Tibial artery (tissue), 4 donors: Measurements from ENCODE around the gene UBE2E2.

Experiments used
- DNase-seq, 2 donors: peaks; one replicate each; pipeline ENCODE4 v3.0.0-alpha.2; 2019
- H3K27ac ChIP-seq, 2 donors: fragments of 200-600 bp; sonication (generic) in 1 of 2; 1 replicate in 1 of 2; 2 replicates in 1 of 2; pipeline ENCODE4 v1.5.1; 2018 to 2019; ENCODE audit warnings: mild to moderate bottlenecking in 1 of 2
- H3K27me3 ChIP-seq, 2 donors: fragments of 200-600 bp; sonication (generic) in 1 of 2; one replicate each; pipeline versions ENCODE4 v1.5.1 to v1.6.0; 2016 to 2019
- H3K36me3 ChIP-seq, 3 donors: fragments of 200-600 bp; sonication (generic) in 2 of 3; one replicate each; pipeline ENCODE4 v1.5.1; 2016 to 2019; ENCODE audit warnings: mild to moderate bottlenecking in 2 of 3
- H3K4me1 ChIP-seq, 4 donors: fragments of 200-600 bp; sonication (generic) in 2 of 4; 1 replicate in 3 of 4; 2 replicates in 1 of 4; pipeline ENCODE4 v1.5.1; 2016 to 2019
- H3K4me3 ChIP-seq, 2 donors: fragments of 200-600 bp; sonication (generic) in 1 of 2; 1 replicate in 1 of 2; 2 replicates in 1 of 2; pipeline ENCODE4 v1.5.1; 2018 to 2019; ENCODE audit warnings: mild to moderate bottlenecking in 2 of 2
- H3K9me3 ChIP-seq, 3 donors: fragments of 200-600 bp; sonication (generic) in 1 of 3; one replicate each; pipeline ENCODE4 v1.5.1; 2016 to 2019
- CTCF ChIP-seq, 2 experiments: fragments of 200-600 bp in 1 of 2; fragments of 450-650 bp in 1 of 2; IDR thresholded peaks; one replicate each; pipeline ENCODE4 v1.5.1; 2017 to 2019; ENCODE audit warnings: antibody characterized with exemption in 2 of 2, mild to moderate bottlenecking in 1 of 2, moderate library complexity in 1 of 2
- intact Hi-C: fragments of 100-400 bp; cut with DNase I; formaldehyde crosslinking; loops from one replicate; pipeline ENCODE4 v1.15.0; 2023; ENCODE audit warnings: low total_unique reads

Gene UBE2E2

GRCh38 chr3:23275814-23276213, 72.7 kb downstream of the UBE2E2 start:
- H3K36me3 ChIP-seq = no peaks in the 10 kb centered on the region
- H3K4me1 ChIP-seq = peaks cover 0 to 16% (median 2%) of the 10 kb centered on the region in 4 donors
- H3K27ac ChIP-seq = no peak overlapping the region
- DNase-seq = no peak
- H3K4me3 ChIP-seq = no peak overlapping the region
- no peaks in the 10 kb centered on the region for H3K27me3 ChIP-seq
- intact Hi-C loops = no loop called here
- H3K9me3 ChIP-seq = no peaks in the 10 kb centered on the region
- no peak for TF ChIP-seq CTCF (IDR thresholded peaks at IDR 0.05)

GRCh38 chr3:23276913-23277658, 74.0 kb downstream of the UBE2E2 start:
- Histone ChIP-seq H3K4me3 (no peak overlapping the region), H3K27ac (no peak overlapping the region), H3K4me1 (peaks cover 0 to 16% (median 2%) of the 10 kb centered on the region in 4 donors), H3K36me3 (no peaks in the 10 kb centered on the region), H3K9me3 (no peaks in the 10 kb centered on the region), H3K27me3 (no peaks in the 10 kb centered on the region)
- intact Hi-C loops = no loop called here
- no peak for TF ChIP-seq CTCF (IDR thresholded peaks at IDR 0.05)
- no peak for DNase-seq

- no peak overlapping the region for H3K27ac ChIP-seq
- peaks cover 0 to 16% (median 2%) of the 10 kb centered on the region in 4 donors for H3K4me1 ChIP-seq
These were observed 74.6 kb downstream of the UBE2E2 start for GRCh38 chr3:23277688-23278087.

GRCh38 chr3:23283625-23284024, 80.5 kb downstream of the UBE2E2 start:
- Histone ChIP-seq H3K27me3 (no peaks in the 10 kb centered on the region), H3K4me3 (no peak overlapping the region), H3K9me3 (peaks cover 0 to 3% (median 0%) of the 10 kb centered on the region in 3 donors), H3K27ac (no peak overlapping the region), H3K4me1 (no peaks in the 10 kb centered on the region), H3K36me3 (no peaks in the 10 kb centered on the region)
- DNase-seq = no peak
- TF ChIP-seq CTCF (IDR thresholded peaks at IDR 0.05) = no peak
- intact Hi-C loops = no loop called here

More at GRCh38 chr3:23277688-23278087, 74.6 kb downstream of the UBE2E2 start:
- no peaks in the 10 kb centered on the region for H3K9me3 ChIP-seq
- no peaks in the 10 kb centered on the region for H3K36me3 ChIP-seq
- no peak overlapping the region for H3K4me3 ChIP-seq
- TF ChIP-seq CTCF (IDR thresholded peaks at IDR 0.05) = no peak
- intact Hi-C loops = no loop called here
- no peak for DNase-seq
- H3K27me3 ChIP-seq = no peaks in the 10 kb centered on the region

GRCh38 chr3:23288286-23288685, 85.2 kb downstream of the UBE2E2 start:
- DNase-seq = no peak
- intact Hi-C loops = no loop called here
- TF ChIP-seq CTCF (IDR thresholded peaks at IDR 0.05) = no peak

More at GRCh38 chr3:23288286-23288685, 85.2 kb downstream of the UBE2E2 start:
- Histone ChIP-seq H3K4me3 (no peak overlapping the region), H3K36me3 (no peaks in the 10 kb centered on the region), H3K9me3 (peaks cover 0 to 3% (median 0%) of the 10 kb centered on the region in 3 donors), H3K27me3 (no peaks in the 10 kb centered on the region), H3K27ac (no peak overlapping the region), H3K4me1 (no peaks in the 10 kb centered on the region)
